ENCODE data around the gene FBXL4.

Gene FBXL4

DNA sequence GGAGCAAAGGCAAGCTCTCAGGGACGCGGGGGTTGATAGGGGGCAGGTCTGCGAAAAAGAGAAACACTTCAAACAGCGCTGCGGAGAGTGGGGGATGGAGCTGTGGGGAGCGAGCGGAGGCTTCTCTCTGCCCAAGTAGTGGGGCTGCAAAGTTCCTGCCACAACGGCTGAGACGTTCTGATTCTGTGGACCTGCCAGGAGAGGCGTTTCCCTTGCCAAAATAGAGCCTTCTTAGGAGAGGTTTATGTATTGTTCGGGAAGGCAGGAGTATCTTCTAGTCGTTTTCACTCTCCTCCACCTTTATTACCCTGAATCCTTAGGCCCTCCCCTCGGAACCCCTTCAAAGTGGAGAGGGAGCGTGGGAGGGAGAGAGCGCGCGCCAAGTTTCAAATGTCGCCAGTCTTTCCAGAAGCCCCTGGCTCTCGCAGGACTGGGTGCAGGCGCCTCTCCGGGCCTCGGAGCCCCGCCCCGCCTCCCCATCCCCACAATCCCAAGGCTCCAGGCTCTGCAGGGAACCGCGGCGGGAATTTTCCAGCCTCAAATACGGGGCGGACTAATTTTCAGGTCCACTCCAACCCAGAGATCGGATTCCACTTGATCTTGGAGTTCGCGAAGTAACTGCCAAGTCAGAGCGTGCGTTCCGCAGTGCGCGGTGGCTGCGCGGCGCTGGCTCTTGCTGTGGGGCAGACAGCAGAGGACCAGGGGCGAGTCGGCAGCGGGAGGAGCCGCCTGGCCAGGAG lies 123.4 kb downstream of the FBXL4 start:
- DNase-seq = no peak

- no peak for DNase-seq
Measured at GRCh38 chr6:98823428-98824161, 124.2 kb downstream of the FBXL4 start.

GRCh38 chr6:98821756-98822405 lies 125.9 kb downstream of the FBXL4 start:
- no peak for DNase-seq

Measured in NCI-H345 (cell line).